Mesendoderm (in vitro differentiated cells): Measurements from ENCODE around the gene ARF1.
A peak's percentile ranks its signal among the peaks of the same experiment; 100 is the strongest.

ENCODE experiments used
- DNase-seq: peaks from one replicate; pipeline ENCODE4 v3.0.0; 2013
- H2AK5ac ChIP-seq: 2 replicates; pipeline ENCODE4 v1.6.1; 2013; ENCODE audit warnings: low read length, inconsistent platforms
- H2BK120ac ChIP-seq: 2 replicates; pipeline ENCODE4 v1.6.1; 2013; ENCODE audit warnings: low read depth, mild to moderate bottlenecking, low read length, moderate library complexity, mixed read lengths
- H2BK15ac ChIP-seq: replicated peaks from 2 replicates; pipeline ENCODE4 v1.6.1; 2013; ENCODE audit warnings: low read depth, mild to moderate bottlenecking, moderate library complexity
- H2BK5ac ChIP-seq: 2 replicates; pipeline ENCODE4 v1.6.1; 2013; ENCODE audit warnings: low read length, inconsistent platforms
- H3K18ac ChIP-seq: 2 replicates; pipeline ENCODE4 v1.6.1; 2013; ENCODE audit warnings: mild to moderate bottlenecking, low read length, mixed read lengths
- H3K23ac ChIP-seq: one replicate; pipeline ENCODE4 v1.6.1; 2013; ENCODE audit warnings: low read length
- H3K27ac ChIP-seq: 2 replicates; pipeline ENCODE4 v1.5.1; 2013; ENCODE audit warnings: low read depth, mild to moderate bottlenecking, inconsistent platforms, low read length, moderate library complexity
- H3K27me3 ChIP-seq: 2 replicates; pipeline ENCODE4 v1.6.1; 2013; ENCODE audit warnings: low read length, control low read depth, mild to moderate bottlenecking, inconsistent platforms; ENCODE audit not compliant: insufficient read depth, poor library complexity
- H3K36me3 ChIP-seq: 2 replicates; pipeline ENCODE4 v1.6.1; 2013; ENCODE audit warnings: low read length, inconsistent platforms; ENCODE audit not compliant: control insufficient read depth, insufficient read depth
- H3K4ac ChIP-seq: one replicate; pipeline ENCODE4 v1.6.1; 2013; ENCODE audit warnings: low read depth, mild to moderate bottlenecking, low read length, moderate library complexity
- H3K4me1 ChIP-seq: 2 replicates; pipeline ENCODE4 v1.6.1; 2013; ENCODE audit warnings: low read depth, low read length, inconsistent platforms; ENCODE audit not compliant: control insufficient read depth
- H3K4me2 ChIP-seq: 2 replicates; pipeline ENCODE4 v1.6.1; 2013; ENCODE audit warnings: low read length
- H3K4me3 ChIP-seq: 2 replicates; pipeline ENCODE4 v1.5.1; 2013; ENCODE audit warnings: mild to moderate bottlenecking, low read length
- H3K56ac ChIP-seq: one replicate; pipeline ENCODE4 v1.6.1; 2013; ENCODE audit warnings: low read length
- H3K79me1 ChIP-seq: 2 replicates; pipeline ENCODE4 v1.6.1; 2013; ENCODE audit warnings: low read length, inconsistent platforms
- H3K79me2 ChIP-seq: 2 replicates; pipeline ENCODE4 v1.6.1; 2013; ENCODE audit warnings: mild to moderate bottlenecking, low read length; ENCODE audit not compliant: control insufficient read depth, insufficient read depth
- H3K9ac ChIP-seq: 2 replicates; pipeline ENCODE4 v1.6.1; 2013; ENCODE audit warnings: low read length, inconsistent platforms
- H4K5ac ChIP-seq: one replicate; pipeline ENCODE4 v1.6.1; 2013; ENCODE audit warnings: low read length
- H4K8ac ChIP-seq: one replicate; pipeline ENCODE4 v1.6.1; 2013; ENCODE audit warnings: low read depth, mild to moderate bottlenecking, control low read depth, low read length, moderate library complexity
- WGBS: extraction: QIAGEN DNeasy Blood & Tissue Kit; methylation state at CpG from one replicate; pipeline ENCODE4 v1.1.7; 2013; ENCODE audit warnings: low lambda C conversion rate, missing lambda C conversion rate; ENCODE audit not compliant: insufficient coverage; ENCODE audit errors: extremely low coverage; 5-methylcytosine and 5-hydroxymethylcytosine counted together

Gene ARF1

DNA sequence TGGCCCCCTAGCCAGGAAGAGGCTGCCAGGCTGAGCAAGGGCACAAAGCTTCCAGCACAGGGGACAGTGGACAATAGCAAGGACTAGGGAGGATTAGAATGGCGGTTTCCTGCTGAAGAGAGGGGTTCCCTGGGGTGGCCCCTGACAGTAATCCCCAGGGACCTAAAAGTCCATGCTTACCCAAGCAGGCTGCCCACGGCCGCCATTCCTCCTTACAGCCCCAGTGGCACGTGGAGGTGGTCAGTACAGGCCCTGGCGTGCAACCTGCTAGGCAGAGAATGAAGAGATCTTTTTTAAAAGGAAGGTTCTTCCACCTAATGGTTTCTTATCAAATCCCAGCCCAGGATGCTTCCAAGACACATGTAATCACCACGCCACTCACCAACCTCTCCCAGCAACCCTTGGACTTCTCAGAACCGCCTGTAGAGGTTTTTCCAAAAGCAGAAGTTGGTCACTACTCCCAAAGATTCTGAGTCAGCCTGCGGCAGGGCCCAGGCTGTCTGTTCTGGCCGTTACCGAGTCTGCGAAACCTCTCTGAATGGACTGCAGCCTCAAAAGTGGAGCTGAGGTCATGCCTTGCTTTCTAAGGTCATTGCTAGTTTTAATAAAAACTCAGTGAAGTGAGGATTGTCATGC lies 25.7 kb downstream of the ARF1 start:
- no peak overlapping the region for H2AK5ac ChIP-seq
- no peak overlapping the region for H3K18ac ChIP-seq
- H4K8ac ChIP-seq, result no peak overlapping the region
- peak overlapping the region; percentile 97 for H3K9ac ChIP-seq
- no peak overlapping the region for H2BK120ac ChIP-seq
- H4K5ac ChIP-seq, result no peak overlapping the region
- no peak overlapping the region for H3K27ac ChIP-seq
- H3K56ac ChIP-seq, result peak overlapping the region; percentile 99
- H2BK15ac ChIP-seq, result no peak overlapping the region
- H3K4me2 ChIP-seq, result peak overlapping the region; percentile 97
- no peak overlapping the region for H3K23ac ChIP-seq
- H3K4ac ChIP-seq, result no peak overlapping the region
- peaks cover 10% of the 10 kb centered on the region for H3K79me1 ChIP-seq
- H3K4me3 ChIP-seq, result peak overlapping the region; percentile 93
- no peaks in the 10 kb centered on the region for H3K36me3 ChIP-seq
- peaks cover 4% of the 10 kb centered on the region for H3K4me1 ChIP-seq
- H2BK5ac ChIP-seq, result no peak overlapping the region
- H3K79me2 ChIP-seq, result peaks cover 10% of the 10 kb centered on the region
- no CpG with 5 or more reads among the region's 11 CpGs for WGBS
- H3K27me3 ChIP-seq, result no peaks in the 10 kb centered on the region
- no peak for DNase-seq

DNA sequence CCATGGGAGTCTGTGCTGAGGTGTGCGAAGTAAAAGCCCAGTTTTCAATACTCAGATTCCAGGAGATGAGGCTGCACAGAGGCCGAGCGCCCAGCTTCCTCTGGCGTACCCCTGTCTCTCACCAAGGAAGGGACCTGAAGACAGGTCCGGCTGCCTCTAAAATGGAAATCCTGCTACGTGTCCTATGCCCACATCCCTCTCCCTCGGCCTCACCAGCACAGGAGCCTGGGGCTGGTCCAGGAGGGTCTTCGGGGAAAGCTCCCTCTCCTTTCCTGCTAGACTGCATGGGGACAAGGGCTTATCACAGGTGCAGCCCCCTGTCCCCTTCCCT lies 26.2 kb downstream of the ARF1 start:
- no peaks in the 10 kb centered on the region for H3K27me3 ChIP-seq
- no peaks in the 10 kb centered on the region for H3K36me3 ChIP-seq
- H3K9ac ChIP-seq, result peak overlapping the region; percentile 97
- H2BK15ac ChIP-seq, result no peak overlapping the region
- H3K23ac ChIP-seq, result no peak overlapping the region
- no peak overlapping the region for H2BK120ac ChIP-seq
- no peak overlapping the region for H3K18ac ChIP-seq
- peaks cover 10% of the 10 kb centered on the region for H3K79me1 ChIP-seq
- H4K8ac ChIP-seq, result no peak overlapping the region
- peak overlapping the region; percentile 93 for H3K4me3 ChIP-seq
- H3K27ac ChIP-seq, result no peak overlapping the region
- DNase-seq, result no peak
- H3K4me1 ChIP-seq, result peaks cover 4% of the 10 kb centered on the region
- H3K4ac ChIP-seq, result no peak overlapping the region
- WGBS, result no CpG with 5 or more reads among the region's 8 CpGs
- peak overlapping the region; percentile 97 for H3K4me2 ChIP-seq
- no peak overlapping the region for H2AK5ac ChIP-seq
- peaks cover 10% of the 10 kb centered on the region for H3K79me2 ChIP-seq
- peak overlapping the region; percentile 99 for H3K56ac ChIP-seq
- H2BK5ac ChIP-seq, result no peak overlapping the region
- no peak overlapping the region for H4K5ac ChIP-seq

DNA sequence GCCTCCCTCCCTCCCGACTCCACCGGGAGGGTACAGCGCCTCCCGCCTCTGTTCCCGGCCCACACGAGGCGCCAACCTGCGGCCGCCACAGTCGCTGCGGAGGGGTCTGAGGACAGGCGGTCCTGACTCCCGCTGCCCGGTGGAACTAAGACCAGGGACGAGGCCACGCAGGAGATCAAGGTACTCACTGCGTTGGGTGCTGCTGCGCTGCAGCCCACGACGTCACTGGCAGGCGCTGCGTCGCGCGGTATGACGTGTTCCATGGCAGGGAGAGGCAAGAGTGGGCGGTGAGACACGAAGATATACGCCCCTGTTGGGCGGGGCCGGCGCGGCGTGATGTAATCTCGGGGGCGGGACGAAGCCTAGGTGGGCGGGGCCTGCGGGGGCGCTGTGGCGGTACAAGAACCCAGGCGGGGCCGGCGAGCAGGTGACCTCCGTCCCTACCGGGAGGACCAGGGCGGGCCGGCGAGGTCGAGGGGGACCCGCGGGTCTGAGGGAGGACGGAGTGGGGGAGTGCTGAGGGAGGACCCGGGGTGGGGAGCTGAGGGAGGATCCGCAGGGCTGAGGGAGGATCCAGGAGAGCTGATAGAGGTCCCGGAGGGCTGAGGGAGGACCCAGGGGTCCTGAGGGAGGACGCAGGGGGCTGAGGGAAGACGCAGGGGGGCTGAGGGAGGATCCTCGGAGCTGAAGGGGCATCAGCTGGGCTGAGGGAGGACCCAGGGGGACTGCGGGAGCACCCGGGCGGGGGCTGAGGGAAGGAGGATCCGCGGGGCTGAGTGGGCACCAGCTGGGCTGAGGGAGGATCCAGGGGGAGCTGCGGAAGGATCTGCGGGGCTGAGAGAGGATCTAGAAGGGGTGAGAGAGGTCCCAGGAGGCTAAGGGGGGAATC lies 26.8 kb downstream of the ARF1 start, which contains the start of gene MRPL55:
Gene MRPL55 (minus strand): TSS at position 227 of the 889 bp plus-strand sequence. CDS start 1,039 bp downstream, outside the sequence.
- Histone ChIP-seq H2BK15ac (no peak within 1 kb of the TSS), H3K56ac (peak within 1 kb of the TSS; percentile 99), H2BK5ac (peak within 1 kb of the TSS; percentile 62), H3K27me3 (no peaks in the 10 kb centered on the region), H3K36me3 (no peaks in the 10 kb centered on the region), H4K5ac (no peak within 1 kb of the TSS), H2AK5ac (no peak within 1 kb of the TSS), H3K79me2 (peaks cover 10% of the 10 kb centered on the region), H3K4me1 (peaks cover 3% of the 10 kb centered on the region), H3K79me1 (peaks cover 10% of the 10 kb centered on the region), H3K4ac (no peak within 1 kb of the TSS), H3K4me3 (peak within 1 kb of the TSS; percentile 93), H3K18ac (peak within 1 kb of the TSS; percentile 3), H3K9ac (peak within 1 kb of the TSS; percentile 97), H3K4me2 (peak within 1 kb of the TSS; percentile 97), H4K8ac (peak within 1 kb of the TSS; percentile 7), H3K23ac (no peak within 1 kb of the TSS), H2BK120ac (no peak within 1 kb of the TSS), H3K27ac (no peak within 1 kb of the TSS)
- peak; percentile 97 for DNase-seq
- no CpG with 5 or more reads among the region's 66 CpGs for WGBS

DNA sequence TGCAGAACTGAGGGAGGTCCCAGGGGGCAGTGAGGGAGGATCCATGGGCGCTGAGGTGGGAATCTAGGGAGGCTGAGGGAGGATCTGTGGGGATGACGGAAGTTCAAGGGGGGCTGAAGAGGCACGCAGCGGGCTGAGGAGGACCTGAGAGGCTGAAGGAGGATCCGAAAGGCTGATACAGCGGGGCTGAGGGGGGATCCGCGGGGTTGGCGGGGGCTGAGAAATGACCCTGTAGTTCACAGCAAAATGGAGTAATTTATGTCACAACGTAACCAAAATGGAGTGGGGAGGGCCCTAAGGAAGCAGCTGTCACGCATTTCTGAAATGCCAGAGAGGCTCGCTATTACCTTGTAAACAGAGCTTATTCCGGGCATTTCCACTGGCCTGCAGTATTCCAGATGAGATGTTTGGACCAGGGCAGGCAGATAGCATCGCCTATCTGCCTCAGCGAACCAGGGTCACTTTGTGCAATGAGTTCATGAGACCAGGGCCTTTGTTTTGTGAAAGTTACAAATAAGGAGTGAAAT lies 27.5 kb downstream of the ARF1 start:
- peaks cover 3% of the 10 kb centered on the region for H3K4me1 ChIP-seq
- no peak overlapping the region for H3K27ac ChIP-seq
- no peak overlapping the region for H3K23ac ChIP-seq
- peak overlapping the region; percentile 52 for H3K4me2 ChIP-seq
- H3K79me2 ChIP-seq, result peaks cover 10% of the 10 kb centered on the region
- H2BK5ac ChIP-seq, result no peak overlapping the region
- peak; percentile 45 for DNase-seq
- peak overlapping the region; percentile 3 for H3K18ac ChIP-seq
- no peak overlapping the region for H2BK120ac ChIP-seq
- peak overlapping the region; percentile 57 for H3K9ac ChIP-seq
- no CpG with 5 or more reads among the region's 15 CpGs for WGBS
- no peak overlapping the region for H3K4ac ChIP-seq
- peaks cover 10% of the 10 kb centered on the region for H3K79me1 ChIP-seq
- H3K4me3 ChIP-seq, result peak overlapping the region; percentile 34
- H2AK5ac ChIP-seq, result no peak overlapping the region
- H2BK15ac ChIP-seq, result no peak overlapping the region
- no peak overlapping the region for H4K8ac ChIP-seq
- peak overlapping the region; percentile 82 for H3K56ac ChIP-seq
- no peaks in the 10 kb centered on the region for H3K27me3 ChIP-seq
- H4K5ac ChIP-seq, result no peak overlapping the region
- H3K36me3 ChIP-seq, result no peaks in the 10 kb centered on the region

DNA sequence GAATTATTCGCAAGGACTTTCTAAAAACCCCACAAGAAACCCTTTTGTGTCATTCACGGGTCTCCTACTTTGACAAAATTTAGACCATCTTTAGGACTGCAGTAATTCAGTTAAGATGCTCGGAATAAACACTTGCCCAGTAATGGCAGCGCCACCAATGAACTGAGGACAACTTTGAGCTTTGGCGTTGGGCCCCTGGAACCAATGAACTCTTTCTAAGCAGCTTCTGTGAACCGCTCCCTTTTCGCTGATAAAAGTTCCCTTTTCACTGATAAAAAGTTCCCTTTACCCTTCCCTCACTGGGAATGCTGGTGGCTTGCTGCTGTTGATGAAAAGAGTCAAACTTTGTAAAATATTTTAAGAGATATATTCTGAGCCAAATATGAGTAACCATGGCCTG lies 28.0 kb downstream of the ARF1 start:
- no peak overlapping the region for H3K4me3 ChIP-seq
- no peak overlapping the region for H2BK15ac ChIP-seq
- DNase-seq, result no peak
- H3K4me2 ChIP-seq, result no peak overlapping the region
- no peak overlapping the region for H3K56ac ChIP-seq
- no peak overlapping the region for H3K27ac ChIP-seq
- no peak overlapping the region for H3K18ac ChIP-seq
- no peak overlapping the region for H3K9ac ChIP-seq
- no peak overlapping the region for H4K5ac ChIP-seq
- H3K36me3 ChIP-seq, result no peaks in the 10 kb centered on the region
- H2BK5ac ChIP-seq, result no peak overlapping the region
- no peak overlapping the region for H3K23ac ChIP-seq
- no peak overlapping the region for H2BK120ac ChIP-seq
- H4K8ac ChIP-seq, result no peak overlapping the region
- H3K79me2 ChIP-seq, result peaks cover 10% of the 10 kb centered on the region
- WGBS, result no CpG with 5 or more reads among the region's 7 CpGs
- H3K79me1 ChIP-seq, result peaks cover 10% of the 10 kb centered on the region
- H3K4ac ChIP-seq, result no peak overlapping the region
- H3K4me1 ChIP-seq, result peaks cover 3% of the 10 kb centered on the region
- H3K27me3 ChIP-seq, result no peaks in the 10 kb centered on the region
- H2AK5ac ChIP-seq, result no peak overlapping the region
